Activated CD4-positive, alpha-beta T cell treated with anti-CD3 and anti-CD28 coated beads, Interleukin-10, Interleukin-2, amounts not matched to agents 100 ng/mL and 50 ng/mL, durations not matched to agents 16 hours and 8 hours (primary cell): ENCODE measurements around the gene UBL7.

Experiments
- DNase-seq: peaks from one replicate; pipeline ENCODE4 v3.0.0-alpha.2; 2020

The UBL7 gene

DNA sequence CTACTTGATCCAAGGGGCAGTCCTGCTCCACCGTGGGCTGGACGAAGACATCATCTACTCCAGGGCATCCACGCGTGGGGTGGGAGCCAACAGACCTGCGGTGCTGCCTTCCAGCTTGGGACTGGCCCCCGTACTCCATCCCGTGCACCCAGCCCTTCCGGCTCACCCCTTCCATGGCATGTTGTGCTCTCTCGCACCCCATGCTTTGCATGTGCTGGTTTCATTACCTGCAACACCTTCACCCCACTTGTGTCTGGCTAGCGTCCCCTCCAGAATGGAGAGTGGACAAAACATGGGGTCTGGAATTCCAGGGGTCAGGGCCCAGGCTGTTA lies 57.4 kb downstream of the UBL7 start:
- no peak for DNase-seq

DNA sequence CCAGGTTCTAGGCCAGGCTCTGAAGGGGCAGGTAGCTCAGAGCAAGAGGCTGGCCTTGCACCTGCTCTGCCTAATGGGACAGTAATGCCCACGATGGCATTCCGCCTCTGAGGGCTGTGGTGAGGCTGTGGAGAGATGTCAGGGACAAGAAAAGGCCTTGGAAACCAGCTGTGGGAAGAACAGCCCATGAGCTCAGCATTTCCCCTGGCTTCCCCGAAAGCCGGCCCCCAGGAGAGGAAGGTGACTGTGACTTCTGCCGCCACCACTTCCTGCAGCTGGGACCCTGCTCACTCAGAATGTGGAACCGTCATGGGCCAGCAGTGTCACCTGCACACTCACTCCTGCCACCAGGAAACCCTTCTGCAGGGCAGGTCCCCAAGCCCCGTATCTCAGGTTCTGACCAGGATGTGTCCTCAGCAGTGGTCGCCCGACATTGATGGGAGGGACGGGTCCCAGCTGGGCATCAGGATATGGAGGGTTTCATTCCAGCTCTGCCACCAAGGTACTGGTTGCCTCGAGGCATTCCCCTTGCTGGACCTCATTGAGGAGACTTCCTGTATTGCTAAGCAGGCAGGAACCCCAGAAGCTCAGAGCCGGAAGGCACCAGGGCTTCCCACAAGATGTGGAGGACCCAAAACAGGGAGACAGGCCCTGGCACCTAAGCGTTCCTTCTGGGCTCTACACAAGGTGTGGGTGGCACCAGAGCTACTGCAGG lies 57.9 kb downstream of the UBL7 start:
- peak; percentile 95 for DNase-seq

DNA sequence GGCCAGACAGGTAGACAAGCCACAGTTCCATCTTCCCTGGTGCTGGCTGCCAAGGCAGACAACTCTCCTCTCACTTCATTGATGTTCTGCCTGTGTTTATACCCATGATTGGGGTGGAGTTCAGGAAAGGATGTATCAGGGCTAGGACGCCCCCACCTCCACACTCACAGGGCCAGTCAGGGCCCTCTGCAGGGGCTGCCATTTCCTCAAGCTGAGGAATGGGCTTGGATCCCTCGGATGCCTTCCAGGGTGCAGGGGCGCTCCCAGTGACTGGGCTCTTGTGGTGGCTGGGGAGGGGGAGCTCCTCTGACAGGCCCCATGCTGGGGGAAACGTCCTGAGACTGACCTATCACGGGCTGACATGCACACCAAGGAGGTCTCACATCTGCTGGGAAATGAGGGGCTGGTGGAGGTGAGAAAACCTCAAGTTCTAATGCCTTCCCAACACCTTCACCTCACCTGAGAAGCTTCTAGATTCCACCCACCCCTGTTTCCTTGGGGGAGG lies 58.6 kb downstream of the UBL7 start:
- DNase-seq = no peak

DNA sequence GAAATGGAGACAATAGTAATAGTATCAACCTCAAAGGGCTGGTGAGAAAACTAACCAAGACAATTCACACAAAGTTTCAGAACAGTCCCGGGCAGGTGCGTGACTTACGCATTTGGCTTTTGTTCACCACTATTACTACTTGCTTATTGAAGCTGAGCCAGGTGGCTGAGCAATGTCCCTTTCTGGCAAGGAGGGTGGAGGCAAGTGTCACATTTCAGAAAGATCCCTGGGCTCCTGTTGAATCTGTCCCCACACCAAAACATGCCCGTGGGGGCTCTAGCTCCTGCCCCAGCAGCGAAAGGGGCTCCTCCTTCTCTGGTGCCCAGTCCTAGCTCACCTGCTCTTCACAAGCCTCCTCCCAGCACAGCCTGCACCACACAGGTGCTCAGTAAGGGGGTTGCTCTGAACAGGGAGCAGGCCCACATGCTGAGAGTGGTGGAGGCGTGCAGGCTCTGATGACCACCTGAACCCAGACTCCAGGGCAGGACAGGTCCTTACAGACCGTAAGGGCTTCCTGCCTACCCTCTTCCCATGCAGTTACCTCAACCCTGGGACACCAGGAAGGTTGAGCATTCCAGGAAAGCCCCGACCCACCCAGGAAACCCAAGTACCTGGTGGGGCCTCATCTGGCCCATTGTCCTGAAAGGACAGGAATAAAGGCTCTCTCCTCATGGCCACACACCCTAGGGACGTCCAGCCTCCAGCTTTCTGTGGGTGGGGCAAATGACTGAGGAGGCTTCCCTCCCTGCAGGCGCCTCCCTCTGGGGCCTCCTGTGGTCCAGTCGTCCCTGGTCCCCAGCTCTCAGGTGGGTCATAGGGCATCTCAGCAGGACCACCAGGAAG lies 59.8 kb downstream of the UBL7 start:
- DNase-seq = peak; percentile 66

DNA sequence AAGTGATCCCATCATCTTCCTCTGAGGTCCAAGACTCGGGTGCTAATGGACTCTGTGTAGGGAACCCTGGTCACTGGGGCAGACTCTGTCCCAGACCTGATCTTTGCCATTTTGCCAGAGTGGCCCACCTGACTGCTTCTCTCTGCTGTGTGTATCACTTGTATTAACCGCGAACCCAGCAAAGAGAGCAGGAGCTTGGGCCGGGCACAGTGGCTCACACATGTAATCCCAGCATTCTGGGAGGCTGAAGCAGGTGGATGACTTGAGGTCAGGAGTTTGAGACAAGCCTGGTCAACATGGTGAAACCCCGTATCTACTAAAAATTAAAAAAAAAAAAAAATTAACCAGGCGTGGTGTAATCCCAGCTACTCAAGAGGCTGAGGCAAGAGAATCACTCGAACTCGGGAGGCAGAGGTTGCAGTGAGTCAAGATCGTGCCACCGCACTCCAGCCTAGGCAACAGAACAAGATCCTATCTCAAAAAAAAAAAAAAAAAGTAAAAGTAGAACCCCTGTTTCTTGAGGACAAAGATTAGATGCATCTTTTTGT lies 60.6 kb downstream of the UBL7 start:
- peak; percentile 67 for DNase-seq

DNA sequence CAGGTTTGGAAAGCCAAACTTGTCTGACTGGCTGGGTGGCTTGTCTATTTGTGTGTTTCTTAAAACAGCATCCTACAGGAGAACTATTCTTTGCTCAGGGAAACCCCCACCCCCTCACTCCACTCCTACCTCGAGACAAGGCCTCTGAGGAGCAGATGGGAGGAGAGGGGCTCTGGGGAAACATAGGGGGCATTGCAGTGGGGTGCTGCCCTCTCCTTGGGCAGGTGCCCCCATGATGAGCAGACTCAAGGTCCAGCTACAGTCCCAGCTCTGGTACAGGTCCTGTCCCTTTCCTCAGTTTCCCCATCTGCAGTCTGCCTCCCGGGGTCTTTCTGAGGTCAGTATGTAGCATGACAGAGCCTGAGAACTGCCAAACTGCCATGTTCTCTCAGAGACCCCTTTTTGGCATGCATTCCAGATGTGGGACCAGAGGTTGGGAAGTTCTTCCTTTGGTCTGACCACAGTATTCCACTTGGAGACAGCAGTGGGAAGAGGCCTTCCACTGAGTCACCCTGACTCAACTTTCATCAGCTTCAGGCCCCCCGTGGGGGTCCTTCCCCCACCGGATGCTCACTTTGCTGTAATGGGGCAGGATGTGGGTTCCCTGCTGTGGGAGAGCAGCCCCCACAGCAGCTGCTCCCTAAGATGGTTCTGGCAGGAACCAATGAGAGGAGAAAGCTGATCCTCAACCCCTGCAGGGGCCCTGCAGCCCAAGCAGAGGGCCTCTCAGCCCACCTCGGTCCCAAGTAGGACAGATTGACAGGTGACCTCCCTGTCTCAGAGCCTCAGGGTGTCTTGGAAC lies 61.2 kb downstream of the UBL7 start:
- DNase-seq = peak; percentile 75

DNA sequence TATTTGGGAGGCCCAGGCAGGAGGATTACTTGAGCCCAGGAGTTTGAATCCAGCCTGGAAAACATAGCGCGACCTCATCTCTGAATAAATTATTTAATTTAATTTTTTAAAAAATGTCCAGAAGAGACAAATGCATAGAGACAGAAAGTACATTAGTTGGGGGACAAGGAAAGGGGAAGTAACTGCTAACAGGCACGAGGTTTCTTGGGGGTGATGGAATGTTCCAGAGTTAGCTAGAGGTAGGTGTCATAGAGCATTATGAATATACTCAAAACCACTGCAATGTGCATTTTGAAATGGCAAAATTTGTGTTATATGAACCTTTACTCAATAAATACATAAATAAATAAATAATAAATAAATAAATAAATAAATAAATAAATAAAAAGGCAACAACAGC lies 61.9 kb downstream of the UBL7 start:
- no peak for DNase-seq

DNA sequence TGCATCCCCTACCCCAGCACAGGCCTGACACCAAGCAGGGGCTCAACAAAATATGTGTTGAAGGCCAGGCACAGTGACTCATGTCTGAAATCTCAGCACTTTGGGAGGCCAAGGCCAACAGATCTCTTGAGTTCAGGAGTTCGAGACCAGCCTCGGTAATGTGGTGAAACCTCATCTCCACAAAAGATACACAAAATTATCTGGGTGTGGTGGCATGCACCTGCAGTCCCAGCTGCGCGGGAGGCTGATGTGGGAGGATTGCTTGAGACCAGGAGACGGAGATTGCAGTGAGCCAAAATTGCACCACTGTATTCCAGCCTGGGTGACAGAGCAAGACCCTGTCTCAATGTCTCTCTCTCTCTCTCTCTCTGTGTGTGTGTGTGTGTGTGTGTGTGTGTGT lies 62.8 kb downstream of the UBL7 start:
- DNase-seq = no peak

DNA sequence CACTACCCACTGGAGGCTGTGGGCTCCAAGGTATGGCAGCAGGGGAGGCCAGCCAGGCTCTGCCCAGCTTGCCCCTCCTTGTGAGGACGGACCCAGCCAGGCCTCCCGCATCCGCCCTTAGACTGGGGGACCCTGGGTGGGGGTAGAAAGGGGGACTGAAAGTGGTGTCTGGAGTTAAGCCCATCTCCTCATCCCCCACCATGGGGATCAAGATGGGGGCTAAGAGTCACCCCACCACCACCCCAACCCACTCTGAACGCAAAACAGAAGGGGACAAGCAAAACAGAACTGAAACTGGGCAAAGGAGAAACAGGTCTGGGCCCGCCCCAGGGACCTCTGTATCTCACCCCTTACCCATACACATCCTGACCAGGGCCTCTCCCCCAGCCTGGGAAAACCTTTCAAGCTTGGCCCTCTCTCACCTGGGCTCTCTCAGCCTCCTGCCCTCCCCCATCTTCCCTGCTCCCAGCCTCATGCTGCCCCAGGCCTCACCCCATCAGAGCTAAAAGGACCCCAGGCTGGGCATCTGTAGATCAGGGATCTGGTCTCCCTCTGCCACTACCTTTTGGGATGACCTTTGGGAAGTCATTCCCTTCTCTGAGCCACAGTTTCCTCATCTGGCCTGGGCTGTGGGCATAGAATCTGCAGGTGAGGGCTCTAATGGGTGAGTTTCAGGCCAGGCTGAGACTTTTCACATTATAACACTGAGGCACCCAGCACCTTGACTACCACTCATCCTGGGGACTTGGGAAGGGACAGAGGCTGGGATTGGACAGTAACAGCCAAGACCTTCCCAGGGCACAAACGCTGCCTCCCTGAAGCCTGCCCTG lies 63.5 kb downstream of the UBL7 start:
- DNase-seq = no peak

DNA sequence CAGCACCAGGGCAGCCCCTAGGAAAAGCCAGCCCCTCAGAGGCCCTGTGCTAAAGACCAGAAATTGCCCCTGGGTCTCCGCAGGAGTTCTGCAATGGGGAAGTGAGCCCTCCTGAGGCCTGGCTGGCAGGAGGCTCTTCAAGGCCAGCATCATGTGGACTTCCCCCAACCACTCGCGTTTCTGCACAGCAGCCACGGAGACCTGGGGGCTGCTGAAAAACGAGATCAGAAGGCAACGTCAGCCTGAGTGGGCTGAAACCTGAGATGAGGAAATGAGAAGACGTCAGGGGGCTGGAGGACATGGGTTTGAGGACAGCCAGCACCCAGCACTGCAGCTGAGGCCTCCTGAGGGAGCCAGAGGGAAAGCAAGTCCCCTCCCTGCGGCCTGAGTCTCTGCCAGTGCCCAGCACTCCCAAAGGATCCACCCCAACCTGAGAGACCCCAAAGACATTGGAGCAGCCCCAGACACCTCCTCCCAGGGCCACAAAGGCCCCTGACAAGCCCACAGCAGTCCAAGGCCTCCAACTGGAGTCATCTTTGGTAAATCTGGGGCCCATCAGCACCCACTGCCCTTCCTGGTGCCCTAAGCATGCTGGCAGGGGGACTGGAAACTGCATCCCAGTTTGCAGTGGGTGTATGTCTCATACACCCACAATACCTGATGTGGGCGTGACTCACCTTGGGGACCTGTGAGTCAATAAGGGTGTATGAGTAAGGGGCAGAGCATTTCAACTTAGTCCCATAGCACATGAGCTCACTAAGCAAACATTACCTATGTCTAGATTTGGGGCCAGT lies 64.3 kb downstream of the UBL7 start:
- DNase-seq = peak; percentile 60

DNA sequence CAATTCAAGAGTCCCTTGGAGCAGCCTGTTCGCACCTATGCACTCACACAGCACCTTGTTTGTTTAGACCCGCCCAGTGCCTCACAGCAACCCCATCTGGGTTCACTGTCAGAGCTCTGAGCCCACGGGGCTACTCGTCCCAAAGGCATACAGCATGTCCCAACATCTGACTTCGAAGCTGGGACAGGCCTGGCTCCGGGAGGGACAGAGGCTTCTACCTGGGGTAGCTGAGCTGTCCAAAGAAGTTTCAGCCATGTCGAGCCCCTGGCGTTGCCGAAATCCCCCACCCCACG lies 64.9 kb downstream of the UBL7 start:
- DNase-seq = no peak
